Measurements from ENCODE around the gene SPINT2. TPM values are rescaled to one million over a fixed set of nuclear protein-coding genes. Genes with fewer than 3 reads are reported as not detected.
"Not testable (repeated sequence)": the region's sequence is repeated elsewhere in the genome, so short reads cannot be mapped to it uniquely, and the experiment has no call there.

Gene SPINT2, protein sequence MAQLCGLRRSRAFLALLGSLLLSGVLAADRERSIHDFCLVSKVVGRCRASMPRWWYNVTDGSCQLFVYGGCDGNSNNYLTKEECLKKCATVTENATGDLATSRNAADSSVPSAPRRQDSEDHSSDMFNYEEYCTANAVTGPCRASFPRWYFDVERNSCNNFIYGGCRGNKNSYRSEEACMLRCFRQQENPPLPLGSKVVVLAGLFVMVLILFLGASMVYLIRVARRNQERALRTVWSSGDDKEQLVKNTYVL
- not detected in 2 replicates for total RNA-seq (2014; rRNA removed; shearing (Covaris generic))

DNA sequence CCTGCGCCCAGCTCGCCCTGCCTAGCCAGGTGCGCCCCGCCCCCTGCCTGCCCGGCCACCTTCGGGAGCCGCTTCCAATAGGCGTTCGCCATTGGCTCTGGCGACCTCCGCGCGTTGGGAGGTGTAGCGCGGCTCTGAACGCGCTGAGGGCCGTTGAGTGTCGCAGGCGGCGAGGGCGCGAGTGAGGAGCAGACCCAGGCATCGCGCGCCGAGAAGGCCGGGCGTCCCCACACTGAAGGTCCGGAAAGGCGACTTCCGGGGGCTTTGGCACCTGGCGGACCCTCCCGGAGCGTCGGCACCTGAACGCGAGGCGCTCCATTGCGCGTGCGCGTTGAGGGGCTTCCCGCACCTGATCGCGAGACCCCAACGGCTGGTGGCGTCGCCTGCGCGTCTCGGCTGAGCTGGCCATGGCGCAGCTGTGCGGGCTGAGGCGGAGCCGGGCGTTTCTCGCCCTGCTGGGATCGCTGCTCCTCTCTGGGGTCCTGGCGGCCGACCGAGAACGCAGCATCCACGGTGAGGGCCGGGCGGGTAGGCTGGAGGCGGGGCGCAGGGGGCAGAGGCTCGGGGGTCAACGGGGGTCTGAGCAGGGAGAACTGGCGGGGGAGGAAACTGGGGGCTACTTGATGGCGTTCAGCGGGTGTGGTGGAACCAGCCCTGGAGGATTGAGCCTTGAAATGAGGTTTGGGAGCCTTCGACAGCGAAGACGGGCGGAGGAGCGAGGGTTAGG lies at the start of gene SPINT2:
Gene SPINT2, plus strand, starts transcription at position 88 of the 727 bp plus-strand sequence. Its CDS starts 320 bp downstream, at position 408.
- no peaks in the 10 kb centered on the region for H3K9me3 ChIP-seq (replicated peaks)
- H3K36me3 ChIP-seq = no peaks in the 10 kb centered on the region
- no peak for DNase-seq (ENCODE audit: low read depth in 1 of 2, low spot score in 2 of 2)
- no peaks in the 10 kb centered on the region for H3K27me3 ChIP-seq (replicated peaks)
- H3K4me1 ChIP-seq (replicated peaks) = peaks cover 15% of the 10 kb centered on the region
- no peak within 1 kb of the TSS for H3K4me3 ChIP-seq
- H3K27ac ChIP-seq = no peak within 1 kb of the TSS

DNA sequence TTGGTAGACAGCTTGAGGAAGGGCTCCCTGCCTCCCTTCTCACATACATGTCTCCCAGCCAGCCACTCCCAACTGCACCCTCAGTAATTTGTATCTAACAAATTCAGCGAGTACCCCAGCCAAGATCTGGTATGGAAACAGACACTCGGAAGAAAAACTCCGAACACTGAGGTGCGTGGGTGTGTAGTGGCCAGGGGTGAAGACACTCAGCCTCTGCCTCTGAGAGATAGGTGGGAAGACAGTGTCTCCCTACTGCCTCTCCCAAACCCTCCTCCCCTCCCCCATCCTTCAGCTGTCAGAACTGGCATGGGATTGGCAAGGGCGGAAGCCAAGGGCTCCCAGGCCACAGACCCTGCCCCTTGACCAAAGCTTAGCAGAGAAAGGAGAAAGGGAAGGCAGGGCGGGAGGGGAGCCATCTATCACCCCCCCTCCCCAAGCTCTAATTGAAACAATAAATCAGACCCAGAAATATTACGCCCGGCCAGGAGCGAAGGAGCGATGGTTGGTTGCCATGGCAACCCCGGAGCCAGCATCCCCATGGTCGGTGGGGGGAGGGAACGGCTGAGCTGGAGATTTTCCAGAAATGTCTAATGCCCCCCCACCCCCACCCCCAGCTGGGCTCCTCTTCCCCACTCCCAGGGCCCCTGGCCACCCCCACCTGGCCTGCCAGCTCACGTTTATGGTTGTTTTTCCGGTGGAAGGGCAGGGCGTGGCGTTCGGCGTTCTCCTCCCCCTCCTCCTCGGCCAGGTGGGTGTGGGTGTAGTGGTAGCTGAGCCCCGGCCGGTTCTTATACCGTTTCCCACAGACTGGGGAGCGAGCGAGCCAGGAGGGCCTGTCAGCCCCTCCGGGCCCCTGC lies 47.4 kb upstream of the SPINT2 start:
- no peaks in the 10 kb centered on the region for H3K9me3 ChIP-seq (replicated peaks)
- H3K4me3 ChIP-seq = no peak overlapping the region
- peaks cover 24% of the 10 kb centered on the region for H3K36me3 ChIP-seq
- H3K27me3 ChIP-seq (replicated peaks) = no peaks in the 10 kb centered on the region
- DNase-seq (ENCODE audit: low read depth in 1 of 2, low spot score in 2 of 2) = no peak
- no peak overlapping the region for H3K27ac ChIP-seq
- peaks cover 8% of the 10 kb centered on the region for H3K4me1 ChIP-seq (replicated peaks)

DNA sequence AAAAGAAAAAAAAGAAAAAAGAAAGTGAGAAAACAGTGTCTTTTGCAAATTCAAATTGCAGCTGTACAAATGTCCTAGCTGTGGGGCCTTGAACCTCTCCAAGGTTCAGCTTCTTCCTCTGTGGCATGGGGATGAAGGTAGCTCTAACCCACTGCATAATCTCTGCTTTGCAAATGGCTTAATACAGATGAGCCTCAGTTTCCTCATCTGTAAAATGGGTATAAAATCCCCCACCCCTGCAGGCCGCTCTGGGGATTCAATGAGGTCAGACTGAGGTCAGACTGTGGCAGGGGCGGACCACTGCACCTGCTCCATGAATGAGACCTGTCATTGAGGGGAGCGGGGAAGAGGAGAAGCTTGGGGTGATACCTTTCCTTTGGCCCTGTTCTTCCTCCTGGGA lies 46.2 kb upstream of the SPINT2 start:
- H3K27ac ChIP-seq = no peak overlapping the region
- no peak overlapping the region for H3K4me3 ChIP-seq
- peaks cover 10% of the 10 kb centered on the region for H3K4me1 ChIP-seq (replicated peaks)
- H3K36me3 ChIP-seq = peaks cover 24% of the 10 kb centered on the region
- no peaks in the 10 kb centered on the region for H3K27me3 ChIP-seq (replicated peaks)
- DNase-seq (ENCODE audit: low read depth in 1 of 2, low spot score in 2 of 2) = no peak
- no peaks in the 10 kb centered on the region for H3K9me3 ChIP-seq (replicated peaks)

DNA sequence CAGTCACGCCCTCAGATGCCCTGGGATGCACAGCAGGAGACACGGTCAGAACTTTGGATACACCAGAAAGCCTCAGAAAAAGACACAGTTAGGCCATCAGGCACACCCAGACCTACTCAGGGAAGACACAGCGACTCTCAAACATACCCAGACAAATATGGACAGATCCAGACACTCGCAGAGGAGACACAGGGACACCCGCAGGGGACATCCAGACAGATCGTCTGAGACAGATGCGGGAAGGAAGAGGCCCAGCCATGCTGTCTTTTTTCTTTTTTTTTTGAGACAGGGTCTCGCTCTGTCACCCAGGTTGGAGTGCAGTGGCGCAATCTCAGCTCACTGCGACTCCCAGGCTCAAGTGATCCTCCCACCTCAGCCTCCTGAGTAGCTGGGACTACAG lies 45.2 kb upstream of the SPINT2 start:
- H3K9me3 ChIP-seq (replicated peaks) = no peaks in the 10 kb centered on the region
- H3K27ac ChIP-seq = no peak overlapping the region

DNA sequence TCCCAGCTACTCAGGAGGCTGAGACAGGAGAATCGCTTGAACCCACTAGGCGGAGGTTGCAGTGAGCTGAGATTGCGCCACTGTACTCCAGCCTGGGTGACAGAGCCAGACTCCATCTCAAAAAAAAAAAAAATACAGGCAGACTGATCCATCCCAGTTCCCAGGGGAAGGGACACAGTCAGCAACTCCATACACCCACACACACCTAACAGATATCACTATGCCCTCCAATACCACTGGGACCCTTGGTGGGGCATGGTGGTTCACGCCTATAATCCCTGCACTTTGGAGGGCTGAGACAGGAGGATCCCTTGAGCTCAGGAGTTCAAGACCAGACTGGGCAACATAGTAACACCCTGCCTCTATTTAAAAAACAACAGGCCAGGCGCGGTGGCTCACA lies 43.0 kb upstream of the SPINT2 start:
- H3K36me3 ChIP-seq = peaks cover 17% of the 10 kb centered on the region
- H3K27me3 ChIP-seq (replicated peaks) = no peaks in the 10 kb centered on the region
- DNase-seq (ENCODE audit: low read depth in 1 of 2, low spot score in 2 of 2) = no peak
- H3K9me3 ChIP-seq (replicated peaks) = no peaks in the 10 kb centered on the region
- peaks cover 9% of the 10 kb centered on the region for H3K4me1 ChIP-seq (replicated peaks)
- no peak overlapping the region for H3K27ac ChIP-seq
- H3K4me3 ChIP-seq = no peak overlapping the region

More for the DNA sequence above, 45.2 kb upstream of the SPINT2 start:
- Histone ChIP-seq H3K36me3 (peaks cover 20% of the 10 kb centered on the region), H3K27me3 (replicated peaks) (no peaks in the 10 kb centered on the region), H3K4me1 (replicated peaks) (peaks cover 9% of the 10 kb centered on the region), H3K4me3 (no peak overlapping the region)
- no peak for DNase-seq (ENCODE audit: low read depth in 1 of 2, low spot score in 2 of 2)

DNA sequence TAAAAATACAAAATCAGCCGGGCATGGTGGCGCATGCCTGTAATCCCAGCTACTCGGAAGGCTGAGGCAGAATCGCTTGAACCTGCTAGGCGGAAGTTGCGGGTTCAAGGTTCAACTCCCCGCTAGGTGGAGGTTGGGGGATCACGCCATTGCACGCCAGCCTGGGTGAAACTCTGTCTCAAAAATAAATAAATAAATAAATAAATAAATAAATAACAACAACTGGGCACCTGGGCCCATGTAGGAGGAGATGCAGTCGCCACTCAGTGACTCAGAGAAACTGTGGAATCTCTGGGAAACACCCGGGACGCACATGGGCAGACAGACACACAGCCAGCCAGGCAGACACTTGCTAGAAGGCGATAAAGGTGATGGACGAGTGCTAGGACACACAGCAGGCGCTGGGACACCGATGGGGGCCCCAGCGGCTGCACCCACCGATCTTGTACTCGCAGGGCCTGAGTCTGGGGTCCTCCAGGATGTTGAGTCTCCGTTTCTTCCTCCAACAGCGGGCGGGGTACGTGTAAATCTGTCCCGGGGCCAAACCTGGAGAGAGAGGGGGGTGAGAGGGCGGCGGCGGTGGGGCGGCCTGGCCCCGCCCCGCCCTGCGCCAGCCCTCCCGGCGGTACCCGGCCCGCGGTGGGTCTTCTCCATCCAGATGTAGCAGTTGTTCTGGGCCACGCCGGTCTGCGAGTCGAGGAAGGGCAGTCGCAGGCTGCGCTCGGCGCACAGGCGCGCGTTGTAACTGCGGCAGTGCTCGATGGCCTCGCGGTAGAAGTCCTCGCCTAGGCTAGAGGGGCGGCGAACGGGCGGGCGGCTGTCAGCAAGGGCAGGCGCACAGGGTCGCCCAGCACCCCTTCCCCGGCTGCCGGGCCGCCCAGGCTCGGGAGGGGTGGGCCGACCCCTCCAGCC lies 42.2 kb upstream of the SPINT2 start:
- no peaks in the 10 kb centered on the region for H3K27me3 ChIP-seq (replicated peaks)
- peaks cover 17% of the 10 kb centered on the region for H3K36me3 ChIP-seq
- DNase-seq (ENCODE audit: low read depth in 1 of 2, low spot score in 2 of 2) = no peak
- no peaks in the 10 kb centered on the region for H3K9me3 ChIP-seq (replicated peaks)
- H3K4me3 ChIP-seq = no peak overlapping the region
- peaks cover 9% of the 10 kb centered on the region for H3K4me1 ChIP-seq (replicated peaks)
- H3K27ac ChIP-seq = no peak overlapping the region

DNA sequence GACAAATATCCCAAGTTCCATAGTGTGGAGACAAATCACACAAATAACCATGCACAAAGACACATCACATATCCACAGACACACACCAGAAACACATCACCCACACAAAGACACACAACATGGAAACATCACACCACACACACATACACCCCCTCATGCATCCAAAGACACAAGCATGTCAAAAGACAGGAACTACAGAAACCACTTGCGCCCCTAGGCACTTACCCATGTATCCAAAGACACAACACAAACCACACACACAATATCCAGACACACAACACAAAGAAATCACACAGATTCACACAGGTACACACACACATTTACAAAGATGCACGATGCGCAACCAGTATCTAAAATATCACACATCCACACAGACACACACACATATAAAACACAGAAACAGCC lies 41.3 kb upstream of the SPINT2 start:
- Histone ChIP-seq H3K27ac (no peak overlapping the region), H3K36me3 (peaks cover 10% of the 10 kb centered on the region; the same call in 1 of the 2 replicates), H3K9me3 (replicated peaks) (no peaks in the 10 kb centered on the region), H3K4me1 (replicated peaks) (peaks cover 9% of the 10 kb centered on the region), H3K27me3 (replicated peaks) (no peaks in the 10 kb centered on the region), H3K4me3 (peak overlapping the region; percentile 42; the same call in 1 of the 2 replicates)
- no peak for DNase-seq (ENCODE audit: low read depth in 1 of 2, low spot score in 2 of 2)

DNA sequence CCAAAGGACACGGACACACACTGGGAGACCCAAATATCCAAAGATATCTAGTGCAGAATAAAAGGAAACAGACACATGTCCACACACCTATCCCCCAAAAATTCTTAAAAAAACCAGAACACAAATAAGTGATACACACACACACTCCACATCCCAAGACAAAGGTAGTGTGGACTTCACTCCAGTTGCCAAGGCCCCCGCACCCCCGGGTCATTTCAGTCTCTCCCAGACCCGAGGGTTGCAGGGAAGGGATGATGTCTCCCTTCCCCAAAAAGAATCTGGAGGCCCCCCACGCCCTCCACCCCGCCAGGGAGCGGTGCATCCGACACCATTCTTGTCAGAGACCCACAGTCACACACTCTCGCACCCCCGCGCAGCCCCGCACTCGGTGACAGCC lies 40.8 kb upstream of the SPINT2 start:
- Histone ChIP-seq H3K9me3 (replicated peaks) (no peaks in the 10 kb centered on the region), H3K4me3 (peak overlapping the region; percentile 42), H3K27ac (no peak overlapping the region), H3K36me3 (peaks cover 5% of the 10 kb centered on the region; the same call in 1 of the 2 replicates), H3K27me3 (replicated peaks) (no peaks in the 10 kb centered on the region), H3K4me1 (replicated peaks) (peaks cover 11% of the 10 kb centered on the region)
- DNase-seq (ENCODE audit: low read depth in 1 of 2, low spot score in 2 of 2) = no peak

DNA sequence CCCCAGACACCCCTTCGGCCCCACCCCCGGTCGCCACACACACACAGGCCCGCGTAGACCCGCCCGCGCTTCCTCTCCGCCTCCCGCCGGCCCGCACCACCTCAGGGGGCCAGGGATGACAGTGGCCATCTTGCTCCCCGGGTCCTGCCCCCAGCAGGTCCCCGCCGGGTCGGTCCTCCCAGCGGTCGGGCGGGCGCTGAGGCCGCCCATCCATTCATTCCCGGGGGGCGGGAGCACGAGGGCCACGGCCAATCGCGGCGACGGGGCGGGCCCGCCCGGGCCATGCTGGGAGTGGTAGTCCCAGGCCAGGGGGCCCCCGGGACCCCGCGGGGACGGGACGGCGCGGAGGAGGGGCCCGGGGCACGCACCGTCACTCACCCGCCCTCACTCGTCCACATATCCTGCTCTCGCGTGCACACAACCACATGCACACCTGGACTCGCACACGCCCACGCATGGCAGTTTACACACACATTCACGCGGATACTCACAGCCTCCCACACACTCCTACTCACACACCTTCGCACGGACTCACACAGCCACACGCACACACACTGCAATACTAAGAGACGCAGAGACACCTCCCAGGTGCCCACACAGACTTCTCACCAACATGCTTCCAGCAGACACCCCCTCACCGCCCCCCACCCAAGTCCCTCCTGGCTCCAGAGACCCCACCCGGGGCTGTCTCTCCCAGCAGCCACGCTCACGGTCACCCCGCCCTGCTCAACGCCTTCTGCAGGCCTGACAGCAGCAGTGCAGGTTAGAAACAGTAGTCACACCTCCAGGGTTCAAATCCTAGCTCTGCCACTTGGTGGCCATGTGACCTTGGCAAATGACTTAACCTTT lies 40.1 kb upstream of the SPINT2 start, which contains the start of gene DPF1:
Gene DPF1, minus strand, starts transcription at position 209 of the 849 bp plus-strand sequence. Its CDS starts 80 bp downstream, at position 129.
- no peak within 1 kb of the TSS for H3K27ac ChIP-seq
- H3K27me3 ChIP-seq (replicated peaks) = no peaks in the 10 kb centered on the region
- peak within 1 kb of the TSS; percentile 42 for H3K4me3 ChIP-seq
- no peaks in the 10 kb centered on the region for H3K36me3 ChIP-seq
- no peaks in the 10 kb centered on the region for H3K9me3 ChIP-seq (replicated peaks)
- peak; percentile 72 to 85 for DNase-seq (ENCODE audit: low read depth in 1 of 2, low spot score in 2 of 2)
- peaks cover 16% of the 10 kb centered on the region for H3K4me1 ChIP-seq (replicated peaks)

DNA sequence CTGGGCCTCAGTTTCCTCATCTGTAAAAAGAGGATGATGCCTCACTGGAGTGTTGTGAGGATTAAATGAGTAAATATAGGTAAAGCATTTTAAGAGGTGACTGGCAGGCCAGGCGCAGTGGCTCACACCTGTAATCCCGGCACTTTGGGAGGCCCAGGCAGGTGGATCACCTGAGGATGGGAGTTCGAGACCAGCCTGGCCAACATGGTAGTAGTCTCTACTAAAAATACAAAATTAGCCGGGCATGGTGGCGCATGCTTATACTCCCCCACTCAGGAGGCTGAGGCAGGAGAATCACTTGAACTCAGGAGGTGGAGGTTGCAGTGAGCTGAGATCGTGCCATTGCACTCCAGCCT lies 39.5 kb upstream of the SPINT2 start:
- not testable (repeated sequence) for DNase-seq (ENCODE audit: low read depth in 1 of 2, low spot score in 2 of 2); H3K36me3 ChIP-seq; H3K27me3 ChIP-seq (replicated peaks); H3K9me3 ChIP-seq (replicated peaks); H3K4me3 ChIP-seq; H3K27ac ChIP-seq
- H3K4me1 ChIP-seq (replicated peaks) = peaks cover 16% of the 10 kb centered on the region

DNA sequence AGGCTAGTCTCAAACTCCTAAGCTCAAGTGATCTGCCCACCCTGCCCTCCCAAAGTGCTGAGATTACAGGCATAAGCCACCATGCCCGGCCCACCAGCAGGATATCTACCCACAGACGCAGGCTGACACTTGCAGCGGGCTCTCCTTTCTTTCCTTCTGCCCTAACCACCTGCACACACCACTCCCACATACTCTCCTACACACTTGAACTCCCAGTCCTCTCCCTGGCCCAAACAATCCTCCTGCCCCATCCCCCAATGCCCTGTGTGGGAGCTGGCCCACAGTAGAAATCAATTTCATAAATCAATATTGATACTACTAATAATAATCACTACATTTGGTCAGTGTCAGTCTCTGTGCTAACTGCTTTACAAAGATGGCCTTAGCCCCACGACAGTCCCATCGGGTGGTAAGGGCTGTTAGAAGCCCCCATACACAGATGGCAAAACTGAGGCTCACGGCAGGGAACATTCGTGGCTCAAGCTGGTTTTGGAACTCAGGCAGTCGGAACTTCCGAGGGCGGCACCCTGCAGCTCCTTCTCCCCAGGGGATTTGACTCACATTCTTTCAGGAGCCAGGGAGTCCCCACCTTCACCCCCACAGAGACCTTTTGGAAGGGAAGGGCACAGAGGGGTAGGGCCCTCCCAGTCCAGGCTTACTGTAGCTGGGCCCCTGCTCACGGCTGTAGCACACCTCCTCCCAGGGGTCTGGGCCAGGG lies 36.9 kb upstream of the SPINT2 start:
- no peak for DNase-seq (ENCODE audit: low read depth in 1 of 2, low spot score in 2 of 2)
- H3K4me1 ChIP-seq (replicated peaks) = peaks cover 16% of the 10 kb centered on the region
- no peaks in the 10 kb centered on the region for H3K36me3 ChIP-seq
- H3K4me3 ChIP-seq = no peak overlapping the region
- no peak overlapping the region for H3K27ac ChIP-seq
- no peaks in the 10 kb centered on the region for H3K9me3 ChIP-seq (replicated peaks)
- H3K27me3 ChIP-seq (replicated peaks) = no peaks in the 10 kb centered on the region

DNA sequence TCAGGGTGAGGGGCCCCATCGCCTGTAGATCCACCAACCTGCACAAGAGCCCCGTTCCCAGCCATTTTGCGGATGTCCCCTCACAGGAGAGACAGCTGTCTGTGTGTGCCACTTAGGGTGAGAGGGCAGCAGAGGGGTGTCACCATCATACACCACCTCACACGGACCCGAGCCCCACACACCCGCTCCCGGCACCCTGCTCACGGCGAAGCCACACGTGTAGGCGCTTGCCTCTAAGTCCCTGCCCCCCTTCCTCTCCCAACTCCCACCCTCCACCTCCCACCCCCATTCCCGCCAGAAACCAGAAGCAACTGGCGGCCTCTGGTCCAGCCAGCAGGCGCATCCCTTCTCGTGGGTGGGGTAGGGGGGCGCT lies 36.4 kb upstream of the SPINT2 start:
- Histone ChIP-seq H3K4me3 (no peak overlapping the region), H3K36me3 (no peaks in the 10 kb centered on the region), H3K4me1 (replicated peaks) (peaks cover 16% of the 10 kb centered on the region), H3K27me3 (replicated peaks) (no peaks in the 10 kb centered on the region), H3K9me3 (replicated peaks) (no peaks in the 10 kb centered on the region), H3K27ac (no peak overlapping the region)
- DNase-seq (ENCODE audit: low read depth in 1 of 2, low spot score in 2 of 2) = no peak
